GM12878 (cell line): Measurements from ENCODE around the gene PAK2. TPM values are rescaled to one million over a fixed set of nuclear protein-coding genes. Genes with fewer than 3 reads are reported as not detected.

Experiments
- BMI1 ChIP-seq: fragments of 450-650 bp; IDR thresholded peaks from 2 replicates; pipeline ENCODE4 v1.6.1; 2016; ENCODE audit warnings: mild to moderate bottlenecking, moderate library complexity, borderline replicate concordance
- BRCA1 ChIP-seq: IDR thresholded peaks from 2 replicates; pipeline ENCODE4 v1.6.1; 2011; ENCODE audit warnings: low read depth, low read length, improper control_type of control experiment
- CBFB ChIP-seq: IDR thresholded peaks from 2 replicates; pipeline ENCODE4 v1.6.1; 2016; ENCODE audit warnings: antibody characterized with exemption, low read depth
- CEBPB ChIP-seq, 2 experiments: fragments of 150-350 bp in 1 of 2; IDR thresholded peaks; 2 replicates each; pipeline ENCODE4 v1.6.1; 2012 to 2014; ENCODE audit warnings: low read depth in 2 of 2, low read length in 2 of 2, borderline replicate concordance in 1 of 2, inconsistent platforms in 1 of 2
- CREM ChIP-seq: IDR thresholded peaks from 2 replicates; pipeline ENCODE4 v1.6.1; 2014; ENCODE audit warnings: antibody characterized with exemption, low read depth
- E2F8 ChIP-seq: fragments of 450-650 bp; IDR thresholded peaks from 2 replicates; pipeline ENCODE4 v1.6.1; 2018; ENCODE audit warnings: mild to moderate bottlenecking, low read depth, moderate library complexity; ENCODE audit not compliant: partially characterized antibody
- FOXM1 ChIP-seq: IDR thresholded peaks from 2 replicates; pipeline ENCODE4 v1.6.1; 2012; ENCODE audit warnings: low read depth, mild to moderate bottlenecking, inconsistent platforms, low read length, moderate library complexity
- HDAC6 ChIP-seq: fragments of 200-600 bp; sonication (generic); IDR thresholded peaks from one replicate; pipeline ENCODE4 v1.8.0; 2017; ENCODE audit warnings: antibody characterized with exemption; ENCODE audit not compliant: unreplicated experiment
- IRF5 ChIP-seq: fragments of 450-650 bp; IDR thresholded peaks from 2 replicates; pipeline ENCODE4 v1.6.1; 2017; ENCODE audit warnings: borderline replicate concordance
- JUND ChIP-seq: IDR thresholded peaks from 2 replicates; pipeline ENCODE4 v1.6.1; 2012; ENCODE audit warnings: low read depth, mild to moderate bottlenecking, low read length, improper control_type of control experiment, moderate library complexity
- KAT2A ChIP-seq: conservative IDR thresholded peaks from 2 replicates; pipeline ENCODE4 v1.6.1; 2011; ENCODE audit warnings: low read depth, low read length; ENCODE audit not compliant: control insufficient read depth
- NFYB ChIP-seq: IDR thresholded peaks from 2 replicates; pipeline ENCODE4 v1.6.1; 2011; ENCODE audit warnings: low read depth, mild to moderate bottlenecking, low read length, improper control_type of control experiment, moderate library complexity; ENCODE audit not compliant: insufficient read depth
- PML ChIP-seq: IDR thresholded peaks from 2 replicates; pipeline ENCODE4 v1.6.1; 2012; ENCODE audit warnings: low read length, inconsistent platforms
- SMARCA5 ChIP-seq: fragments of 450-650 bp; IDR thresholded peaks from 2 replicates; pipeline ENCODE4 v1.6.1; 2017; ENCODE audit warnings: mild to moderate bottlenecking
- SMC3 ChIP-seq: IDR thresholded peaks from 2 replicates; pipeline ENCODE4 v1.6.1; 2011; ENCODE audit warnings: low read length, improper control_type of control experiment, borderline replicate concordance
- SUZ12 ChIP-seq: fragments of 200-600 bp; sonication (generic); IDR thresholded peaks from one replicate; pipeline ENCODE4 v1.6.1; 2018; ENCODE audit warnings: antibody characterized with exemption, mild to moderate bottlenecking; ENCODE audit not compliant: unreplicated experiment
- TARDBP ChIP-seq: IDR thresholded peaks from 2 replicates; pipeline ENCODE4 v1.6.1; 2016; ENCODE audit warnings: borderline replicate concordance
- TCF7 ChIP-seq: IDR thresholded peaks from 2 replicates; pipeline ENCODE4 v1.6.1; 2014; ENCODE audit warnings: antibody characterized with exemption, borderline replicate concordance
- polyA plus RNA-seq, 11 experiments: library from polyadenylated mRNA; depleted of rRNA in 4 of 11; unstranded in 6 of 11; stranded (reverse) in 5 of 11; fragments of >200 nt; fragmentation: Nextera tagmentation in 4 of 11; fragmentation: Illumina TruSeq in 1 of 11; extraction: Ambion mirVana in 4 of 11; extraction: Trizol in 1 of 11; gene quantifications; 1 replicate in 1 of 11; 2 replicates in 10 of 11; pipeline versions ENCODE4 v1.2.1 to v1.2.3, GENCODE V29; 2011 to 2016; ENCODE audit warnings: inconsistent platforms in 2 of 11, missing spikeins in 2 of 11, low read depth in 1 of 11
- total RNA-seq, 4 experiments: library from RNA; depleted of rRNA in 3 of 4; stranded (reverse); fragments of >200 nt in 3 of 4; fragmentation: Illumina TruSeq in 1 of 4; extraction: Trizol in 1 of 4; gene quantifications; 2 replicates each; pipeline versions ENCODE4 v1.2.1 to v1.2.3, GENCODE V29; 2013 to 2021
- TF ChIP-seq, protein P1 (sequence below): fragments of 450-650 bp; IDR thresholded peaks from 2 replicates; pipeline ENCODE4 v1.6.1; 2017; ENCODE audit warnings: mild to moderate bottlenecking, low read depth, inconsistent platforms; ENCODE audit not compliant: poor library complexity, severe bottlenecking
- TF ChIP-seq, protein P2 (sequence below): fragments of 450-650 bp; conservative IDR thresholded peaks from 2 replicates; pipeline ENCODE4 v1.6.1; 2017; ENCODE audit warnings: mild to moderate bottlenecking, moderate library complexity
- TF ChIP-seq, protein P3 (sequence below): fragments of 450-650 bp; IDR thresholded peaks from 2 replicates; pipeline ENCODE4 v1.6.1; 2016; ENCODE audit warnings: mild to moderate bottlenecking

Gene PAK2
- total and polyA plus RNA-seq, 10 of the 15 experiments (the other 5 are each of a cell fraction or from before 2014, with no cell fraction given) = 9.0 to 59.1 (median 27.0) TPM

- TF ChIP-seq, protein P1, sequence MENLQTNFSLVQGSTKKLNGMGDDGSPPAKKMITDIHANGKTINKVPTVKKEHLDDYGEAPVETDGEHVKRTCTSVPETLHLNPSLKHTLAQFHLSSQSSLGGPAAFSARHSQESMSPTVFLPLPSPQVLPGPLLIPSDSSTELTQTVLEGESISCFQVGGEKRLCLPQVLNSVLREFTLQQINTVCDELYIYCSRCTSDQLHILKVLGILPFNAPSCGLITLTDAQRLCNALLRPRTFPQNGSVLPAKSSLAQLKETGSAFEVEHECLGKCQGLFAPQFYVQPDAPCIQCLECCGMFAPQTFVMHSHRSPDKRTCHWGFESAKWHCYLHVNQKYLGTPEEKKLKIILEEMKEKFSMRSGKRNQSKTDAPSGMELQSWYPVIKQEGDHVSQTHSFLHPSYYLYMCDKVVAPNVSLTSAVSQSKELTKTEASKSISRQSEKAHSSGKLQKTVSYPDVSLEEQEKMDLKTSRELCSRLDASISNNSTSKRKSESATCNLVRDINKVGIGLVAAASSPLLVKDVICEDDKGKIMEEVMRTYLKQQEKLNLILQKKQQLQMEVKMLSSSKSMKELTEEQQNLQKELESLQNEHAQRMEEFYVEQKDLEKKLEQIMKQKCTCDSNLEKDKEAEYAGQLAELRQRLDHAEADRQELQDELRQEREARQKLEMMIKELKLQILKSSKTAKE = peak; percentile 64
- TF ChIP-seq NFYB (no peak), JUND (no peak), BRCA1 (no peak), FOXM1 (peak; percentile 58; the same call in 1 of the 2 replicates), TARDBP (no peak), SMARCA5 (peak; percentile 89; the same call in 1 of the 2 replicates), PML (peak; percentile 42; the same call in 1 of the 2 replicates), HDAC6 (no peak), CEBPB (IDR thresholded peaks at IDR 0.05; ENCODE audit: borderline replicate concordance in 1 of 2, low read depth in 2 of 2, low read length in 2 of 2) (no peak), TCF7 (no peak), SMC3 (no peak), E2F8 (no peak), IRF5 (no peak), SUZ12 (no peak), KAT2A (no peak), CREM (peak; percentile 63), BMI1 (no peak), CBFB (peak; percentile 88)
- TF ChIP-seq, protein P2, sequence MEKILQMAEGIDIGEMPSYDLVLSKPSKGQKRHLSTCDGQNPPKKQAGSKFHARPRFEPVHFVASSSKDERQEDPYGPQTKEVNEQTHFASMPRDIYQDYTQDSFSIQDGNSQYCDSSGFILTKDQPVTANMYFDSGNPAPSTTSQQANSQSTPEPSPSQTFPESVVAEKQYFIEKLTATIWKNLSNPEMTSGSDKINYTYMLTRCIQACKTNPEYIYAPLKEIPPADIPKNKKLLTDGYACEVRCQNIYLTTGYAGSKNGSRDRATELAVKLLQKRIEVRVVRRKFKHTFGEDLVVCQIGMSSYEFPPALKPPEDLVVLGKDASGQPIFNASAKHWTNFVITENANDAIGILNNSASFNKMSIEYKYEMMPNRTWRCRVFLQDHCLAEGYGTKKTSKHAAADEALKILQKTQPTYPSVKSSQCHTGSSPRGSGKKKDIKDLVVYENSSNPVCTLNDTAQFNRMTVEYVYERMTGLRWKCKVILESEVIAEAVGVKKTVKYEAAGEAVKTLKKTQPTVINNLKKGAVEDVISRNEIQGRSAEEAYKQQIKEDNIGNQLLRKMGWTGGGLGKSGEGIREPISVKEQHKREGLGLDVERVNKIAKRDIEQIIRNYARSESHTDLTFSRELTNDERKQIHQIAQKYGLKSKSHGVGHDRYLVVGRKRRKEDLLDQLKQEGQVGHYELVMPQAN = peak; percentile 94; the same call in 1 of the 2 replicates
- TF ChIP-seq, protein P3, sequence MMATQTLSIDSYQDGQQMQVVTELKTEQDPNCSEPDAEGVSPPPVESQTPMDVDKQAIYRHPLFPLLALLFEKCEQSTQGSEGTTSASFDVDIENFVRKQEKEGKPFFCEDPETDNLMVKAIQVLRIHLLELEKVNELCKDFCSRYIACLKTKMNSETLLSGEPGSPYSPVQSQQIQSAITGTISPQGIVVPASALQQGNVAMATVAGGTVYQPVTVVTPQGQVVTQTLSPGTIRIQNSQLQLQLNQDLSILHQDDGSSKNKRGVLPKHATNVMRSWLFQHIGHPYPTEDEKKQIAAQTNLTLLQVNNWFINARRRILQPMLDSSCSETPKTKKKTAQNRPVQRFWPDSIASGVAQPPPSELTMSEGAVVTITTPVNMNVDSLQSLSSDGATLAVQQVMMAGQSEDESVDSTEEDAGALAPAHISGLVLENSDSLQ = 0 out of 2 replicates have a peak, but pooled peaks have one; percentile 10
These were observed 27.7 kb upstream of the PAK2 start, which contains the start of the genes CEP19 and PIGX (continued) for GRCh38 chr3:196711838-196712513.
